HG03521 (cell line): ENCODE measurements around the gene CELA2B.
"Not testable (repeated sequence)": the region's sequence is repeated elsewhere in the genome, so short reads cannot be mapped to it uniquely, and the experiment has no call there.

Experiments used
- ATAC-seq: cut with Tn5 transposase; IDR thresholded peaks from one replicate; pipeline ENCODE4 v1.9.1; 2021; ENCODE audit warnings: mild to moderate bottlenecking, moderate library complexity; ENCODE audit not compliant: unreplicated experiment

Gene CELA2B

DNA sequence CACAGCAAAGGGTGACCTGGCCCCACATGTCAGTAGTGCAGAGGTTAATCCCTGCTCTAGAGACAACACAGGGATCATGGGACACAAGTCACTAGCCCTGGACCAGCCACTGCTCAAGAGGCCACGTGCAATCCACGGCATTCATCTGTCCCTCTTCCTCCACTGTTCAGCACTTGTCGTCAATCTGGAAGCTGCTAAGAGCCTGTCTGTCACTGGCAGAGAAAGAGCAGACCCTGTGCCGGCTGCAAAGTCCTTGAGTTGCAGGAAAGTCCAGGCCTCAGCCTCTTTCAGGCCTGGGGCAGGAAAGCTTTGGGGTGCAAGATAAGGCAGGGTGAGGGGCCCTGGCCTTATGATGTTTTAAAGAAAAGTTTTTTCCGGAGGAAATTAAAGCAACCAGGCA is 16.7 kb downstream of the CELA2B start:
- ATAC-seq: no peak

DNA sequence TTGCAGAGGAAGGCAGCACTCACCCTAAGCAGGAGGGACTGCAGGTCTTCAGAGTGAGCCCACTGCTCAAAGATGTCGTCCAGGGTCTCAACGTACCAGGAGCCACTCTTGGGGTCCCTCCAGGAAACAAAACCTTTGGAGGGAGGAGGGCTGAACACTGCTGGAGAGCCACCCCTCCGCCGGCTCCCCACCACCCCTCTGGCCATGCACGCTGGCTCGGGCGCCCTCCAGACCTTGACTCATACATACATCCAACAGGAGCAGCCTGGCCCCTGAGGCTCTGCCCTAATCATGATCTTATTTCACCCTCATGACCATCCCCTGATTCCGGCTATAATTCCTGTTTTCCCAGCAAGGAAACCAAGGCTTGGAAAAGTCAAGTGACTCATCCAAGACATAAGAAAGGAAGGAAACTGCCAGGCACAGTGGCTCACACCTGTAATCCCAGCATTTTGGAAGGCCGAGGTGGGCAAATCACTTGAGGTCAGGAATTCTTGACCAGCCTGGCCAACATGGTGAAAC is 18.0 kb downstream of the CELA2B start:
- ATAC-seq: no peak

DNA sequence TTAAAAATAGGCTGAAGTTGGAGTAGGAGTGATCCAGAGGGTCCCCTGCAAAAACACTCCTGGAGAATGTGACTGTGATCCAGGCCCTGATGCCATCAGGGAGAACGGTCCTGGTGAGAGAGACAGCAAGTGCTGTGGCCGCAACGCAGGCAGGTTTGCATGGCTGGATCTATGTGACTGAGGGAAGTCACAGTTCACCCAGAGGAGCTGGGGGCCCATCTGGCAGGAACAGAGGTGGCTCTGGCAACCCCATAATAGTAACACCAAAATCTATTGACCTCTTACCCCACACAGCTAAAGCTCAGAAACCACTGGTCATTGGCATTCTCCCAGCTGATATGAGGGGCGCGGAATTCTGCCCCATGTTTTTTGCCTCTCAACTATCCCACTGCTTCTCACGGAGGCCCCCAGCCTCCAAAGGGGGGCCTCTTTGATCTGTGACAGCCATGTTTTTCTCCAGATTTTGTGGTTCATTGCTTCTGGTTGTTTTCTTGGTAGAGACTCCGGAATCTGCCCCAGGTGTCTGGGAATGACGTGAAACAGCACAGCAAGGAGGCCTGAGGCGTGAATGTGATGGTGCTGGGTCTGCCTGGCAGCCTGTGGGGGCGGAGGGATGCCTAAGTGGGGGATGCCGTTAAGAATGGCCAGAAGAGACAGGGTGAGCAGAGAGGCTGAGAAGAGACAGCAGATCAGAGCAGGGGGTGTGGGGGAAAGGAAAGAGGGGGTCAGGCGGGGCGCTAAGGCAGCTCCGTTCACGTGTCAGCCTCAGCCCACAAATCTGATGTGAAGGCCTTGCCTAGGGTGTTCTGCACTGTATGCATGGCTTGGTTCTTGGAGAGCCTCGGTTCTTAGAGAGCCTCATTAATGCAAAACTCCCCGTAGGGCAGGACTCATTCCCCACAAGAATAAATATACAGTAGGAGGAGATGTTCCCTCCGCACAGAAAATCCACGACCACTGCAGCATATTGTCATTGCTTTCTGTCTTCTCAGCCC is 24.6 kb downstream of the CELA2B start:
- ATAC-seq: no peak

DNA sequence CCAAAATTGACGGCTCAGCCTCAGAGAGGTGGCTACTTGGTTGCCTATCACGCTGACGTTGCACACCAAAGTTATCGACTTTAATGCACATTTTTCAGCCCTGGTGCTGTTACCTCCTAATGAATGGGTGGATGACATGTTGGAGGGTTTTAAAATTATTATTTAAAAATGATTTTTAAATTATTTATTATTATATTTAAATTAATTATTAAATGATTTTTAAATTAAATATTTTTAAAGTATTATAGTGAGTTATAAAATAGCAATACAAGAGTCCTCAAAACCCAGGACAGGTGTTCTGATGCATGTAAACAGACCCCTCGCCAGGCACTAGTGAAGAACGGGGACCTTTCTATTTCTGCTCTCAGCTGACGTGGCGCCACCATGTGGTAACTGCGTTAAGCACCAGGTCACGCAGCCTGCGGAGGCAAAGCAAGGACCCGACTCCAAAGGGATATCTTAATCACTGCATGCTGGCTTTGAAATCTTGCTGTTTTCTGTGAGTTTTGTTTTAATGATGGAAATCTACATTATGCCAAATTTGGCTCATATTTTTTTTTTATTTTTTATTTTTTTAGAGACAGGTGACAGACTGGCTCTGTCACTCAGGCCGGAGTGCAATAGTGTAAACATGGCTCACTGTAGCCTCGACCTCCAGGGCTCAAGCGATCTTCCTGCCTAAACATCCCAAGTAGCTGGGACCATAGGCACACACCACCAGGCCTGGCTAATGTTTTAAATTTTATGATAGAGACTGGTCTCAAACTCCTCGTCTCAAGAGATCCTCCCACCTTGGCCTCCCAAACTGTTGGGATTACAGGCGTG is 25.5 kb downstream of the CELA2B start:
- no peak for ATAC-seq

DNA sequence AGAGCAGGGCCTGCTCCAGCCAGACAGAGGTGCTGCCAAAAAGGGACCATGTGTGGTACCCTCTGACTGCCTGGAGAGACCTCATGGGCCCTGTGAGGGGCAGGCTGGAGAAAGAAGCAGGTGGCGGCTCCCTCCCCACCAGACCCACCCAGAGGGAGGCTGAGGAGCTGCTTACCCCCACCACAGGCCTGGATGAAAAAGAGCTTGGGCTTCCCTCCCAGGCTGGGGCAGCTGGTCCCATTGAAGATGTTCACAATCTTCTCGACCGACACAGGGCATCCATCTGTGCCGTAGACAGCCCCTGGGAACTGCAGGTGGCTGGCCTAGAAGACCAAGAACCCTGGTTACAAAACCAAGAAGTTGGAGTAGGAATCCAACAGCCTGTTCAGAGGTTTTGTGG is 28.5 kb downstream of the CELA2B start:
- no peak for ATAC-seq

DNA sequence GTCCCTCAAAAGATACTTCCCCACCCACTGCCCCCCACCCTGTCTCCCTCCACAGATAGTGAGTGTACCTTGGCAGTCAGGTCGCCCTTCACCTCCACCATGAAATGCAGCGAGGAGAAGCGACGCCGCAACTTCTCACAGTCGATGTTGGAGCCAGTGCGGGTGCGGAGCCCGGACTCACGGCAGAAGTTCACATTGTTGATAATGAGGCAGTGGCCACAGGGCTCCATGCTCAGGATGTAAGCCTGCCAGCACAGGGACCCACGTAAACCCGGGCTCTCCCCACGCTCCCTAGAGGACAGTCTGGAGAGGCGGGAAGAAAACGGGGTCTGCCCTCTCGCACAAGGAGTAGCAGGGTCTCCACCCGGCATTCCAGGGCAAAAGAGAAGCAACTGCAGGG is 30.9 kb downstream of the CELA2B start:
- ATAC-seq: no peak

DNA sequence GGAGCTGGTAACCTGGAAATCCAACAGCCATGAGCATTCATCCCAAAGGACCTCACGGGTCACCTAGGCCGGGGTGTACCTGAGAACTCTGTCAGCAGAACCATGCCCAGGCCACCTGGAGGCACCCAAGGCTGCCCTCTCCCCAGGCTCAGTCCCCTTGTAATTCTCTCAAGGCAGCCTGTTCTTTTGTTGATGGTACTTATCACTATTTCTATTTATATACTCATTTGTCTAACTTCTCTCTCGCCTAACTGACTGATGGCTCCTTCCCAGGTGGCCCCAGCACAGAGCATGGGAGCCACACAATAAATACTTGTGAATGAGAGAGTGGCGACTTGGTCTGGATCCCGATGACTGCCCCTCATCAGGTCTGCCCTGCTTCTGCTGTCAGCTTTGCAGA is 31.4 kb downstream of the CELA2B start:
- no peak for ATAC-seq

DNA sequence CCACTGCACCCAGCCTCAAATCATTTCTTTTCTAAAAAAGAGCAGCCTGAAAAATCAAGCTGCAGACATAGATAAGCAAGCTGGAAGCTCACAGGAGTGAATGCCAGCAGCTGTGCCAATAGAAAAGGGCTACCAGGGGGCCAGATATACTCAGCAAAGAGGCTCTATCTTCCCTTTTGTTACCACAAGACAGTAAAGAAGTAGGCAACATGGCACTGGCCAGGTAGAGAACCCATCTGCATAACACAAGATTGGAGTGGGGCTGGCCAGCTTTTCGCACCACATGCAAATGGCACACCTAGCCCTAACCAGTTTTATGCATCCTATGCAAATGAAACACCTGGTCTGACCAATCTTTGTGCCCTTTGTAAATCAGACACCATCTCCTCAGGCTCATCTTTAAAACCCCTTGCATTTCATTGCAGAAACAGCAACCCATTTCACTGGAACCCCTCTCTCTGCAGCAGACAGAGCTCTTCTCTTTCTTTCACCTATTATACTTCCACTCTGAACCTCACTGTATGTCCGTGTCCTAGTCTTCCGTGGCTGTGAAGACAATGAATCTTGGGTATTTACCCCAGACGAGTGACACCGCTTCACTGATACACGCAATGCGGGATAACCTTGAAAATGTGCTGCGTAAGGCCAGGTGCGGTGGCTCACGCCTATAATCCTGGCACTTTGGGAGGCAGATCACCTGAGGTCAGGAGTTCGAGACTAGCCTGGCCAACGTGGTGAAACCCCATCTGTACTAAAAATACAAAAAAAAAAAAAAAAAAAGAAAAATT is 33.0 kb downstream of the CELA2B start:
- no peak for ATAC-seq

DNA sequence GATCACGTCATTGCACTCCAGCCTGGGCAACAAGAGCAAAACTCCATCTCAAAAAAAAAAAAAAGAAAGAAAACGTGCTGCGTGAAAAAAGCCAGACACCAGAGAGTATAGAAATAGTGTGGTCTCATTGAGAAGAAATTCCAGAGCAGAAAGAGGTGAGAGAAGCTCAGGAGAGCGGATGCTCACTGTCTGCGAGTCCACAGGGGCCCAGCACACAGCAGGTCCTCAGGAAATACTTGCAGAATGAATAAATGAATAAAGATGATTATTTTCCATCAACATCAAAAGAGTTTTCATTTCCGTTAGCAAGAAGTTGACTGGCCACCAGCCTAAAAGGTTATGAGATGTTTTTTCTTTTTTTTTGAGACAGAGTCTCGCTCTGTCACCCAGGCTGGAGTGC is 33.7 kb downstream of the CELA2B start:
- no peak for ATAC-seq

DNA sequence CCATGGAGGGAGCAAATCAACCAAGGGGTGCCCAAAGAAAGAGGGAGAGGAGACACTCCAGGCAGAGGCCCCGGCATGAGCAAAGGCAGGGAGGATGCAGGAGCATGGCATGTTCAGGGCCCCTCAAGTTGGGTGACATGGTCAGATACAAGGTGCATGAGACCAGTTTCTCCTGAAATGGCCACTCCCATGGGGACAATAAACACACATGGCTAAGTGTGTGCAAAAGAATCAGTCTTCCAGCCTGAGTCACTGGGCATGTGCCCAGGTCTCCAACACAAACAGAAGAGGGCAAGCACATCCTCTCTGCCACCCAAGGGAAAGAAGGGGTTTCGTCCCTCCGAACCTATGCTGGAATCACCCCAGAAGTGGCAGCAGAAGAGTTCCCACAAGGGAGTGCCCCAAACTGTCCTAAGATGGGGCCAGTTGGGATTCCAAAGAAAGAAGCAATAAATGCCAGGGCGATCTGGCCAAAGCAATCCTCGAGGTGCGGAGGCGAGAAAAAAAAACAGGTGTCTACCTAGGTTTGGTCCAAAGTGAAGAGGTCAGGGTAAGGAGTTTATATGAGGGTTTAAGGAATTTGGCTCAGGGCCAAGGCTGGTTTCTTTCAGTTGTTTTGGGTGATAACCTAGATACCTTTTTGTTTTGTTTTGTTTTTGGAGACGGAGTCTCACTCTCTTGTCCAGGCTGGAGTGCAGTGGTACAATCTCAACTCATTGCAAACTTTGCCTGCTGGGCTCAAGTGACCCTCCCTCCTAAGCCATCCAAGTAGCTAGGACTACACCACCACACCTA is 34.9 kb downstream of the CELA2B start:
- no peak for ATAC-seq

DNA sequence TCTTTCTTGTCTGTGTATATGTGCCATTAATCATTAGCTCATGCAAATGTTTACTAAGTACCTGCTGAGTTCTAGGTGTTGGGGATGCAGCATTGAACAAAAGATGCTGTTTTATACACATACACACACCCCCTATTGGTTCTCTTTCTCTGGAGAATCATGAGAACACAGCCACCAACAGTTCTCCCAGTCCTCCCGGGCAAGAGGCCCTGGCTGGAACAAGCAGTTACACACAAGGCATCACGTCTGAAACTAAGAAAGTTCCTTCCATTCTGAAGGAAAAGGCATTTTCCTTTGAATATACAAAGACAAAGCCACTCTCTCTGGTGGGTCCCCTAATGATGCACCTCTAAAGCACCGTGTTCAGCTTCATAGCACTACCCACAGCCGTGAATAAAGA is 37.3 kb downstream of the CELA2B start:
- no peak for ATAC-seq

DNA sequence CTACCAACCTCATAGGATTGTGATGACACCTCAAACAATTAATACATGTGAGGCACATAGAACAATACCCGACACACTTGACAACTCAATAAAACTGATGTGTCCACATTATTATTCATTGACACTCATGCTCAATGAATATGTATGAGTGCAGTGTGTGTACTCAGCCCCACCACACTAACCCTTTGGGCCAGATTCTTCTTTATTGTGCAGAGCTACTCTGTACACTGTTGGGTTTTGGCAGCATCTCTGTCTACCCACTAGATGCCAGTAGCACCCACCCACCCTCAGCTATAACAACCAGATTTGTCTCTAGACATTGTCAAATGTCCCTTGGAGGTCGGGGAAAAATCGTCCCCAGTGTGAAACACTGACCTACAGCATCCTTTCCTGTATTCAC is 38.0 kb downstream of the CELA2B start:
- ATAC-seq: no peak

DNA sequence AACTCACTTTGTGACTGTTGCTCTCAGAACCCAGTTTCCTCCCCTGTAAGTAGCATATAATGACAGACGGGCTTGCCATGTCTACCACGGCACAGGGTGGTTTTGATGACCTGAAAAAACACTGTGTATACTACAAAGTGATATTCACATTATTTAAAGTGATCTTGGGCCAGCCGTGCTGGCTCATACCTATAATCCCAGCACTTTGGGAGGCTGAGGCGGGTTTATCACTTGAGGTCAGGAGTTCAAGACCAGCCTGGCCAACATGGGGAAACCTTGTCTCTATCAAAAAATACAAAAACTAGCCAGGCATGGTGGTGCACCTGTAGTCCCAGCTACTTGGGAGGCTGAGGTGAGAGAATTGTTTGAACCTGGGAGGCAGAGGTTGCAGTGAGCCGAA is 38.7 kb downstream of the CELA2B start:
- not testable (repeated sequence) for ATAC-seq

DNA sequence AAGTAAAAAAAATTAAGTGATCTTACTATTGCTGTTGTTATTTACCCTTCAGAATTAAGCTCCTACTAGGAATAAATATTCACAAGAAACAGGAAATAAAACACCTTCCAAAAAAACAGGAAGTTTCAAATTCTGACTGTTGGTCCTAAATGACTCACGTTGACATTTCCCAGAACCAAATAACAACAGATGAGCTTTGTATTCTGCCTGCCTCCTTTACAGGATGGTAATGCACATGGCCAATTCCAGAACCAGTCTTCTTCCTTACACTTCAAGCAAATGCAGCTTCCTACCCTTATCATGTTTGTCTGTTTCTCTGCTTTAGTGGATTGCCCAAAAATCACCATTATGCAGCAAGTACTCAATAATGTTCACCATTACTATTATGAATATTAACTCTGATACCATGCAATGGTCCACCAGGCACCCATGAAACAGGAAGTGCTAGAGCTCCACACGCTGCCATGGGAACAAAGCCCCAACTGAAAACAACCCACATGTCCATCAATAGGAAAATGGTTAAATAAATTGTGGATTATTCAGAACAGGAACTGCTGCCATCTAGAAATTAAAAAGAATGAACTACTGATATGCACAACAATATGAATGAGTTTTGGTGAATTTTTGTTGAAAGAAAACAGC is 39.2 kb downstream of the CELA2B start:
- ATAC-seq: no peak

DNA sequence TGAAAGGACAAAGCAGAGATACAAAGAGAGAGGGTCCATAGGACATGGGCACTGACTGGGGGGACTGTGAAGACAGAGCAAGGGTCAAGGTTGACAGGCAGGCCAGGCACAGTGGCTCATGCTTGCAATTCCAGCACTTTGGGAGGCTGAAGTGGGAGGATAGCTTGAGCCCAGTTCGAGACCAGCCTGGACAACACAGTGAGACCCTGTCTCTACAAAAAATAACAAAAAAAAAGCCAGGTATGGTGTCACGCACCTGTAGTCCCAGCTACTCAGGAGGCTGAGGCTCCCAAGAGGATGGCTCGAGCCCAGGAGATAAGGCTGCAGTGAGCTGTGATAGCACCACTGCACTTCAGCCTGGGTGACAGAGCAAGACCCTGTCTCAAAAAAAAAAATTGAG is 43.7 kb downstream of the CELA2B start:
- no peak for ATAC-seq

DNA sequence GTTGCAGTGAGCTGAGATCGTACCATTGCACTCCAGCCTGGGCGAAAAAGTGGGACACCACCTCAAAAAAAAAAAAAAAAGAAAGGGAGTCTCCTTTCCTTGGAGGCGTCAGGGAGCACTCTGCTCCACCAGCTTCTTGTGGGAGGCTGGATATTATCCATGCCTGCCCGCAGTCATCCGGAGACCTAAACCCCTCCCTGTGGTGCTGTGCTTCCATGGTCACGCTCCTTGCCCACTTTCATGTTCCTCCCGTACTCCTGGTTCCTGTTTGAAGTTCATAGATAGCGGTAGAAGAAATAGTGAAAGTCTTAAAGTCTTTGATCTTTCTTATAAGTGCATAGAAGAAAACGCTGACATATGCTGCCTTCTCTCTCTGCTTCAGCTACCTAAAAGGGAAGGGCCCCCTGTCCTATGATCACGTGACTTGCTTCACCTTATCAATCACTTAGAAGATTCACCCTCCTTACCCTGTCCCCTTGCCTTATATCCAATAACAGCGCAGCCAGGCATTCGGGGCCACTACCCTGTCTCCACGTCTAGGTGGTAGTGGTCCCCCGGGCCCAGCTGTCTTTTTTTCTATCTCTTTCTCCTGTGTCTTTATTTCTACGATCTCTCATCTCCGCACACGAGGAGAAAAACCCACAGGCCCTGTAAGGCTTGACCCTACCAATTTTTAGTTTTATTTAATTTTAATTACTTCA is 45.5 kb downstream of the CELA2B start:
- not testable (repeated sequence) for ATAC-seq

DNA sequence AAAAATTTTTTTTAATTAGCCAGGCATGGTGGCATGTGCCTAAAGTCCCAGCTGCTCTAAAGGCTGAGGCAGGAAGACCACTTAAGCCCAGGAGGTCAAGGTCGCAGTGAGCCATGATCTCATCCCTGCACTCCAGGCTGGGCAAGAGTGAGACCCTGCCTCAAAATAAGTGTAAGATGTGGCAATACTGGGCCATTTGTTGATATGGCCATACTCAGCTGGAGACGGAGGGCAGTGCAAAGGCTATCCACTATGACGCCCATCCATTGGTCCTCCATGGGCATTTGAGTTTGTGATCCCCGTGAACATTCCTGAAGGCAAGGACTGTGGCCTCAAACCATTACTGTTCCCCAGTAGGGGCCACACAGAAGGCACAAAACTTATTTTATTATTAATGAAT is 46.6 kb downstream of the CELA2B start:
- no peak for ATAC-seq

DNA sequence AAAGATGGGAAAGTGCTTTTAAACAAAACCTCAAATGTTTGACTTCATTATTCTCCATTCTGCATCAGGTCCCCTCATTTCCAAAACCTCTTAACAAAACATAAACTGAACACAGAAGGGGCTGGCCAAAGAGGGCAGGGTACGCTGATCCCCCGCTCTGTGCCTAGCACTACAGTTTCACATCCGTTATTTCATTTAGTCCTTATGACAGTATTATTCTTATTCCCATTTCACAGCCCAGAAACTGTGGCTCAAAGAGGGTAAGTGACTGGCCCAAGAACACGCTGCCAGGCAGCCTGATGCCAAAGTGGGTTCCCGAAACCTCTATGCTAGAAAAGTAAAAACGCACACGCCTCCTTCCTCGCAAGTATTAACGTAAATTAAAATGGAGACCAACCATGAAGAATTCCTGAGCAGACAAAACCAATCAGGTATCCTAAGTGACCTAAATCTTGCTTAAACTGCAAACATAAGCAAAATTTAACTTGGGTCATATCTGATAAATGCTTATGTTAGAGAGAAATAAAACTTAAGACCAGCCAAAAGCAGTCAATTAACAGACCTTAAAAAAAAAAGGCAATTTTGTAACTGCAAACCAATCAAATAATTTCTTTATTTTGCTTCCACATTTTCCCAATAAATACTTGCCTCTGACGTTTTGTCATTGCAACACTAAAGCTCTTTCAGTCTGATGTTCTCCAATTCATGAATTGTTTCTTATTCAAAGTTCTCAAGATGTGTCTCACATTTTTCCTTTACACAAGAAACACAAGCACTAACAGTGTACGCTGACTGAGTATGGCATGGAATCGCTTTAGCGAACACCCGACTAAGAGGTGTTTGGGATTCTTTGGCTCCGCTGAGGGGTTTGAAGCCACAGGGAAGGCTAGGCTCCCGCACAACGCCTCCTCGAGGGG is 47.5 kb downstream of the CELA2B start:
- ATAC-seq: no peak
